ENCODE data around the gene SMG9. TPM values are rescaled to one million over a fixed set of nuclear protein-coding genes. Genes with fewer than 3 reads are reported as not detected.
"Not testable (repeated sequence)": the region's sequence is repeated elsewhere in the genome, so short reads cannot be mapped to it uniquely, and the experiment has no call there.

Gene SMG9
- total RNA-seq, 2 donors from 2014 or later: 22.9 to 45.1 TPM

DNA sequence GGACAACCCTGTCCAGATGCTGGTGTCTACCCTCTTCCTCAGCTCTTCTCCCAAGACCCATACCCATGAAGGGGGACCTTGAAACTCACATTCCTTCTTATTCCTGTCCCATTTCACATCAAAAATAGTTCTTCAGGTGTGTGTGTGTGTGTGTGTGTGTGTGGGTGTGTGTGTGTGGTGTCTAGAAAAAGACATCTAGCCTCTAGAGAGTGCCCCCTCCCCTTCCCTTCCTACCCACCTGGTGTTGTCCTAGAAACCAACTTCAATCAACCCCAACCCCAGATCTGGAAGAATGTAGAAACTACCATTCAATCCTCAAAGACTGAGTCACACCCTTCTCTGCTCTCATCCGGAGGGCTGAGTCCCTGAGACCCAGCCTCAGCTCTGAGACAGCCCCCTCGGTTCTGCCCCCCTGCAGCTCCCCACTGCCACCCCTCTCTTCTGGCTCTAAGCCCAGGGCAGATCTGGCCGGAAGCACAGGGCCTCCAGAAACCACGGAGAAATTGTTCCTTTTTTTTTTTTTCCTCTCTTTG is 22.5 kb upstream of the SMG9 start:
- H3K4me1 ChIP-seq (replicated peaks): peaks cover 3% of the 10 kb centered on the region
- DNase-seq (ENCODE audit: low spot score): no peak
- no peaks in the 10 kb centered on the region for H3K27me3 ChIP-seq (replicated peaks; ENCODE audit: insufficient read depth)
- no peak overlapping the region for H3K4me3 ChIP-seq
- H3K27ac ChIP-seq: peak overlapping the region; percentile 5 to 82
- intact Hi-C loops (cut with DNase I): no loop called here
- no peaks in the 10 kb centered on the region for H3K36me3 ChIP-seq
- no peak for TF ChIP-seq POLR2AphosphoS5 (IDR thresholded peaks at IDR 0.05)
- WGBS: 8% methylated on average over 4 of the region's 4 CpGs
- no peaks in the 10 kb centered on the region for H3K9me3 ChIP-seq

DNA sequence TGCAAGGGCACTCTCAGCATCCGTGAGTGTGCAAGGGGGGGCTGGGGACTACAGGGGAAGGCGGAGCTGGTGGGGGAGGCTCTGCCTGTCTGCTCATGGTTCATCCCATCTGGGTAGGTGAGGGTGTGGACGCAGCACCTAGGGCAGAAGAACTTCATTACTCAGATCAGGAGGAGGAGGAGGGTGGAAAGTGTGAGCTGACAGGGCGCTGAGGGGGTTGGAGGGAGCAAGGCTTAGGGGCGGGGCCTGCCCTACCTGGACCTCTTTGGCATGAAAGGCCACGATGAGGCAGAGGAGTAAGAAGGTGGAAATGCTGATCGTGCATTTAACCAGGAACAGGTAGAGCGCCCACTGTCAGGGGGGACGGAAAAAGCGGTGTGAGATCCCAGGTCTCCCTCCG is 21.5 kb upstream of the SMG9 start:
- peaks cover 3% of the 10 kb centered on the region for H3K4me1 ChIP-seq (replicated peaks)
- whole genome bisulfite sequencing: 63% methylated on average over 11 of the region's 11 CpGs
- TF ChIP-seq POLR2AphosphoS5 (IDR thresholded peaks at IDR 0.05): no peak
- TF ChIP-seq, protein P1, sequence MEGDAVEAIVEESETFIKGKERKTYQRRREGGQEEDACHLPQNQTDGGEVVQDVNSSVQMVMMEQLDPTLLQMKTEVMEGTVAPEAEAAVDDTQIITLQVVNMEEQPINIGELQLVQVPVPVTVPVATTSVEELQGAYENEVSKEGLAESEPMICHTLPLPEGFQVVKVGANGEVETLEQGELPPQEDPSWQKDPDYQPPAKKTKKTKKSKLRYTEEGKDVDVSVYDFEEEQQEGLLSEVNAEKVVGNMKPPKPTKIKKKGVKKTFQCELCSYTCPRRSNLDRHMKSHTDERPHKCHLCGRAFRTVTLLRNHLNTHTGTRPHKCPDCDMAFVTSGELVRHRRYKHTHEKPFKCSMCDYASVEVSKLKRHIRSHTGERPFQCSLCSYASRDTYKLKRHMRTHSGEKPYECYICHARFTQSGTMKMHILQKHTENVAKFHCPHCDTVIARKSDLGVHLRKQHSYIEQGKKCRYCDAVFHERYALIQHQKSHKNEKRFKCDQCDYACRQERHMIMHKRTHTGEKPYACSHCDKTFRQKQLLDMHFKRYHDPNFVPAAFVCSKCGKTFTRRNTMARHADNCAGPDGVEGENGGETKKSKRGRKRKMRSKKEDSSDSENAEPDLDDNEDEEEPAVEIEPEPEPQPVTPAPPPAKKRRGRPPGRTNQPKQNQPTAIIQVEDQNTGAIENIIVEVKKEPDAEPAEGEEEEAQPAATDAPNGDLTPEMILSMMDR (IDR thresholded peaks at IDR 0.05): no peak
- TF ChIP-seq POLR2A (IDR thresholded peaks at IDR 0.05): no peak
- no peaks in the 10 kb centered on the region for H3K27me3 ChIP-seq (replicated peaks; ENCODE audit: insufficient read depth)
- no peak overlapping the region for H3K27ac ChIP-seq
- intact Hi-C loops (cut with DNase I): no loop called here
- H3K36me3 ChIP-seq: no peaks in the 10 kb centered on the region
- DNase-seq (ENCODE audit: low spot score): no peak
- no peak overlapping the region for H3K4me3 ChIP-seq
- H3K9me3 ChIP-seq: no peaks in the 10 kb centered on the region

DNA sequence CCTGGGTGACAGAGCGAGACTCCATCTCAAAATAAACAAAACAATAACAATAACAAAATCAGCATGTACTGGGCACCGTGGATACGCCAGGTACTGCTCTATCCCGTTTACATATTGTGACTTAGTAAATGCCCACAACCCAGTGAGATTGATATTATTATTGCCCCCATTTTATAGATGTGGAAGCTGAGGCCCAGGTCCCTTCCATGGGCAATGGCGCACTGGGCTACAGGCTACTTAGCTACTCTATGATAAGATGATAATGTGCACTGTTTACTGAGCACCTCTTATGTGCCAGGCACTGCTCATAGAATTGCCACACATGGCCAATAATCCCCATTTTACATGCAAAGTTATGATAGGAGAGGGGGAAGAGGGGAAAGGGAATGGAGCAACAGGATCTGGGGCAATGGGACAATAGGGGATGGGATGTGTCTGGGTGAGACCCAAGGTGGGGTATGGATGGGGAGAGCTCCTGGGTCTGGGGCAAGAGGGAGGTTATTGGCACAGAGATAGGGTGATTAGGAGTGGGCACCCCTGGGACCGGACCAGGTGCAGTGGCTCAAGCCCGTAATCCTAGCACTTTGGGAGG is 20.6 kb upstream of the SMG9 start:
- no peak overlapping the region for H3K4me3 ChIP-seq
- TF ChIP-seq, protein P1 (IDR thresholded peaks at IDR 0.05): no peak
- TF ChIP-seq POLR2A (IDR thresholded peaks at IDR 0.05) (no peak), POLR2AphosphoS5 (IDR thresholded peaks at IDR 0.05) (no peak)
- no peak for DNase-seq (ENCODE audit: low spot score)
- no peaks in the 10 kb centered on the region for H3K36me3 ChIP-seq
- no peak overlapping the region for H3K27ac ChIP-seq
- 94% methylated on average over 7 of the region's 7 CpGs for WGBS
- no peaks in the 10 kb centered on the region for H3K9me3 ChIP-seq
- intact Hi-C loops (cut with DNase I): no loop called here
- H3K4me1 ChIP-seq (replicated peaks): peaks cover 3% of the 10 kb centered on the region
- H3K27me3 ChIP-seq (replicated peaks; ENCODE audit: insufficient read depth): no peaks in the 10 kb centered on the region

DNA sequence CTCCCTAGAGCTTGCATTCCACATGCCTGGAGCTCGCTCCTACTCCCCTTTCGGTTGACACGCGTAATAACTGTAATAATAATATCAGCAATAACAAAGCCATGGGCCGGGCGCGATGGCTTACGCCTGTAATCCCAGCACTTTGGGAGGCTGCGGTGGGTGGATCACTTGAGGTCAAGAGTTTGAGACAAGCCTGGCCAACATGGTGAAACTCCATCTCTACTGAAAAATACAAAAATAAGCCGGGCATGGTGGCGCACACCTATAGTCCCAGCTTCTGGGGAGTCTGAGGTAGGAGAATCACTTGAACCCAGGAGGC is 20.1 kb upstream of the SMG9 start:
- 76% methylated on average over 11 of the region's 11 CpGs for WGBS
- H3K4me3 ChIP-seq: not testable (repeated sequence)

DNA sequence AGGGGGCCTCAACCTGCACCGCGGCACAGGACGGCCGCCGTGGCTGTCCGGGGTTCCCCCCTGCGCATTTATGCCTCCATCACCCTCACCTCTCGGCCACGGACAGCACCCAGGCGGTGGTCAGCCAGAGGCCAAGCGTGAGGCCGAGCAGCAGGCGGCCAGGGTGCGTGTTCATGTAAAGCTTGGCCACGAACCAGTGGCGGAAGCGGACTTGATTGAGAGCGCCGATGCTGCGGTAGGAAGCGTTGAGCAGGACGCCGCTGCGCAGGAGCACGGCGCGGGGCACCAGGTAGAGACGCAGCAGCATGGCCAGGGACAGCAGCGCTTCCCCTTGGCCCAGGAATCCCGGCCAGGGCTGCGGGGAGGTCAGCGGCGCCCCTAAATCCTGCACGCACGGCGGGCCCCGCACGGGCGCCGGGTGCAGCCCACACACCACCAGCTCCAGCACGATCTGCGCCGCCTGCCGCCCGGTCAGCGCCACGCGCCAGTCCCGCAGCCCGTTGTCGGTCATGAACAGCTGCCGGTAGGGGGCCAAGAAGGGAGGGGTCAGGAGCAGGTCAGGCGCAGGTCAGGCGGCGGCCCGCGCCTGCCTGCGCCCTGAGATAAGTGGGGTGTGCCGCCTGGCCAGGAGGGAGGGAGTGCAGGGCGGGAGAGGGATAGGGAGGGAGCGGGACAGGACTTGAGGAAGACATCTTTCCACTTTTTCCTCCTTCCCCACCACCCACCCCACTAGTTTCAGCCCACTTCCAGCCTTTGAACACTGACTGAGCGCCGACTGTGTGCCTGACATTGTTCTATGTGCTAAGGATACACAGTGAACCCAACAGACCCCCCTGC is 19.6 kb upstream of the SMG9 start:
- TF ChIP-seq POLR2A (IDR thresholded peaks at IDR 0.05): no peak
- TF ChIP-seq, protein P1 (IDR thresholded peaks at IDR 0.05): peak in 2 of 4 experiments; percentile 15 to 39
- intact Hi-C loops (cut with DNase I): no loop called here
- Histone ChIP-seq H3K4me1 (replicated peaks) (peaks cover 5% of the 10 kb centered on the region), H3K27ac (no peak overlapping the region), H3K9me3 (no peaks in the 10 kb centered on the region), H3K36me3 (no peaks in the 10 kb centered on the region), H3K4me3 (no peak overlapping the region), H3K27me3 (replicated peaks; ENCODE audit: insufficient read depth) (no peaks in the 10 kb centered on the region)
- DNase-seq (ENCODE audit: low spot score): no peak
- WGBS: 37% methylated on average over 62 of the region's 63 CpGs

More for the DNA sequence above, 20.1 kb upstream of the SMG9 start:
- H3K4me1 ChIP-seq (replicated peaks); intact Hi-C loops (cut with DNase I); H3K27me3 ChIP-seq (replicated peaks; ENCODE audit: insufficient read depth); H3K27ac ChIP-seq; DNase-seq (ENCODE audit: low spot score); H3K36me3 ChIP-seq; H3K9me3 ChIP-seq: not testable (repeated sequence)

DNA sequence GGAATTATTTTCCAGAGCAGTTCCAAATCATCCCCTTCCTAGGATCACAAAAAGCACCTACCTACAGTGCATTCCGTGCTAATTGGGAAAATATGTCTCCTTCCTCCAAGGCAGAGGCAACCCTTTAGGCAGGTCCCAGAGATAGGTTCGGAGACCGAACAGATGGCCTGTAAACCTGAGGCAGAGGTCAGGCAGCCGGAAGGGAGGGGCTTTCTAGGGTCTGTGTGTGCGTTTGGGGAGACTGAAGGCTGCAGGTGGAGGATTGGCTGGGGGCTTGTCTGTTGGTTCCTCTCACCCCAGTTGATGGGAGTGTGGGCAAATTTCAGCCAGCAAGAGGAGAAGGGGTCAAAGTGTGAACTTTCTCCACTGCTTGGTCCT is 19.0 kb upstream of the SMG9 start:
- H3K4me3 ChIP-seq: no peak overlapping the region
- no peaks in the 10 kb centered on the region for H3K27me3 ChIP-seq (replicated peaks; ENCODE audit: insufficient read depth)
- no peak for DNase-seq (ENCODE audit: low spot score)
- no peaks in the 10 kb centered on the region for H3K9me3 ChIP-seq
- peaks cover 7% of the 10 kb centered on the region for H3K4me1 ChIP-seq (replicated peaks)
- H3K36me3 ChIP-seq: no peaks in the 10 kb centered on the region
- H3K27ac ChIP-seq: no peak overlapping the region
- 71% methylated on average over 5 of the region's 5 CpGs for WGBS
- intact Hi-C loops (cut with DNase I): no loop called here
- TF ChIP-seq, protein P1 (IDR thresholded peaks at IDR 0.05): no peak
- TF ChIP-seq POLR2AphosphoS5 (IDR thresholded peaks at IDR 0.05): no peak
- no peak for TF ChIP-seq POLR2A (IDR thresholded peaks at IDR 0.05)
